Esophagus (tissue), 2 donors: ENCODE data around the gene CHST11. TPM values are rescaled to one million over a fixed set of nuclear protein-coding genes. Genes with fewer than 3 reads are reported as not detected.
"Not testable (repeated sequence)": the region's sequence is repeated elsewhere in the genome, so short reads cannot be mapped to it uniquely, and the experiment has no call there.

Source experiments
- H3K27ac ChIP-seq, 2 donors: one replicate each; pipeline ENCODE4 v1.5.1; 2013; ENCODE audit warnings: low read depth in 2 of 2, mild to moderate bottlenecking in 2 of 2, inconsistent platforms in 1 of 2, low read length in 1 of 2, moderate library complexity in 1 of 2
- H3K27me3 ChIP-seq, 2 donors: one replicate each; pipeline ENCODE4 v1.6.1; 2013; ENCODE audit warnings: low read length in 2 of 2, control low read depth in 1 of 2, mild to moderate bottlenecking in 1 of 2; ENCODE audit not compliant: insufficient read depth in 2 of 2, control insufficient read depth in 1 of 2
- H3K36me3 ChIP-seq, 2 donors: one replicate each; pipeline ENCODE4 v1.6.1; 2013; ENCODE audit warnings: low read length in 1 of 2; ENCODE audit not compliant: control insufficient read depth in 2 of 2, insufficient read depth in 2 of 2
- H3K4me1 ChIP-seq, 2 donors: one replicate each; pipeline ENCODE4 v1.6.1; 2013; ENCODE audit warnings: low read length in 1 of 2; ENCODE audit not compliant: control insufficient read depth in 2 of 2, insufficient read depth in 2 of 2
- H3K4me3 ChIP-seq, 2 donors: one replicate each; pipeline ENCODE4 v1.5.1; 2013; ENCODE audit warnings: low read length in 2 of 2, mild to moderate bottlenecking in 2 of 2, low read depth in 1 of 2, moderate library complexity in 1 of 2
- H3K9me3 ChIP-seq, 2 donors: one replicate each; pipeline ENCODE4 v1.6.1; 2013; ENCODE audit warnings: mild to moderate bottlenecking in 2 of 2, low read depth in 1 of 2, low read length in 1 of 2, moderate library complexity in 1 of 2; ENCODE audit not compliant: control insufficient read depth in 2 of 2, insufficient read depth in 1 of 2
- WGBS, 2 donors: extraction: QIAGEN DNeasy Blood & Tissue Kit; methylation state at CpG; one replicate each; pipeline ENCODE4 v1.1.7; 2013; 5-methylcytosine and 5-hydroxymethylcytosine counted together
- polyA plus RNA-seq, 2 donors: library from polyadenylated mRNA; stranded (reverse); fragments of 200-250 nt; gene quantifications; one replicate each; pipeline ENCODE4 v1.2.3, GENCODE V29; 2013
- donor health status: healthy with polysubstance abuse.
- donor health status: Bipolar disorder and iron deficiency.

The CHST11 gene
- polyA plus RNA-seq, 2 donors = 0.53 to 1.4 TPM

DNA sequence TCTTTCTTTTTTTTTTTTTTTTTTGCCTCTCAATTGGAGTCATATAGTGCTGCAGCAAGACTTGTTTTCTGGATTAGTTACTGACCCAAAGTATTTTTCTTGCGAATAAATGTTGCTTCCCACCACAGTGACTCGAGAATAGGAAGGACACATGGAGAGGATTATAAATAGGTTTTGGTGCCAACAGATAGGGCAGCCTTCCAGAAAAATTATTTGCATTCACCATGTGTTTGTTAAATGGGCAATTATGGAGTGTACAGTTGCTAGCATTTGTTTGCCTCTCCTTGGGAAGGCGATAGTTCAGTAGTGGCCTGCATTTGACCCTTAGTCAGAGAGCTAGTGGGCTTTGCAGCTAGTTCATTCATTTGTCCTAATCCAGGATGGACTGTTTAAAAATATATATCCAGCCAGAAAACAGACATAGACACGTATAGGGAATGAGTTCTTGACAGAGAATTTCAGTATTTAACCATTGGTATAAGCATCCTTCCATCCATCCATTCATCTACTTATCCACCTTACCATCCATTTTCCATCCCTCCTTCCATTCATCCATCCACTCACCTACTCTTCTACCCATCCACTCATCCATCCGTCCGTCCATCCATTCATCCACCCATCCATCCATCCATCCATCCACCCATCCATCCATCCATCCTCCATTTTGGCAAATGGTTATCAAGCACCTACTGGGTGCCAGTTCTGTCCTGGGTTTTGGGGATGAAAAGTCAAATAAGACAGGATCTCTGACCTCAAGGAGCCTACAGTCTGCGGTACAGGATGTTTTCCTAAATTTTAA, 67.5 kb downstream of the CHST11 start:
- Histone ChIP-seq H3K9me3 (no peaks in the 10 kb centered on the region), H3K36me3 (no peaks in the 10 kb centered on the region), H3K4me3 (no peak overlapping the region), H3K27ac (no peak overlapping the region), H3K4me1 (peaks cover 0 to 2% of the 10 kb centered on the region in 2 donors), H3K27me3 (no peaks in the 10 kb centered on the region)
- WGBS, 2 donors = 66 to 77% methylated on average over 7 of the region's 7 CpGs

DNA sequence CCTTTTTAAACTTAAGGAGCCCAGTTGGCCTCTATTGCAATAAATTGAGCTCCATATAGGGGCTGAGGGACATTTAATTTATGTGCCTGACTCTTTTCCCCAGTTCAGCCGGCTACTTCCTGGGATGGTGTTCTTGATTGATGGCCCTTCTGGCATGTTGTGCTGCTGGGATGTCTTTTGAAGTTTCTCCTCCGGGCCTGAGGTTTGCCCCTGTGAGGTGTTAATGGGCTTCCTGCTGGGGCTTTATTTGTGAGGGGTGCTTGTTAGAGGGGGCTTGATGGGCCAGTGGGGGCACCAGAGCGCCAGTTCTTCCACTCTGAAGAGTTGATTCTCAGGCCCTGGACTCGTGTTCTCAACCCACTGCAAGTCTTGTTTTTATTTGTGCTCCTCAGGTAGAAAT, 69.6 kb downstream of the CHST11 start:
- 59 to 71% methylated on average over 4 of the region's 4 CpGs for WGBS, 2 donors
- no peak overlapping the region for H3K27ac ChIP-seq

DNA sequence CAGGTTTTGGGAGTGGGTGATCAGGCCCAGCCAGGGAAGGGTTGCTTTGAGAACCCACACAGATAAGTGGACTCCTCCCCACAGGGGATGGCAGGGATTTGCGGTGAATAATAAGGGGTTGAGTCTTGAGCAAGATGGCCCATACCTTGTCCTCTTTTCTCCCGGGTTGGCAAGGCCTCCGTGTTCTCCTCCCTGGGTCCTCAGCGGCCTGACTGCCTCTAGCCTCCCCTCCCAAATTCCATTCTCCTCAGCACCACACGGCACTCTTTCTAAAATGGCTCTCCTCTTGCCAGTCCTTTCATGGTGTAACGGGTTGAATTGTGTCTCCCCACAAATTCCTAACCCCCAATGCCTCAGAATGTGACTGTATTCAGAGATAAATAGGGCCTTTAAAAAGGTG, 70.0 kb downstream of the CHST11 start:
- H3K4me1 ChIP-seq = peaks cover 0 to 2% of the 10 kb centered on the region in 2 donors
- no peak overlapping the region for H3K27ac ChIP-seq
- H3K36me3 ChIP-seq = no peaks in the 10 kb centered on the region
- no peaks in the 10 kb centered on the region for H3K27me3 ChIP-seq
- no peaks in the 10 kb centered on the region for H3K9me3 ChIP-seq
- WGBS, 2 donors = 88 to 91% methylated on average over 6 of the region's 6 CpGs
- no peak overlapping the region for H3K4me3 ChIP-seq

More for the DNA sequence above, 69.6 kb downstream of the CHST11 start:
- Histone ChIP-seq H3K36me3 (no peaks in the 10 kb centered on the region), H3K4me3 (no peak overlapping the region), H3K4me1 (peaks cover 0 to 2% of the 10 kb centered on the region in 2 donors), H3K9me3 (no peaks in the 10 kb centered on the region), H3K27me3 (no peaks in the 10 kb centered on the region)

DNA sequence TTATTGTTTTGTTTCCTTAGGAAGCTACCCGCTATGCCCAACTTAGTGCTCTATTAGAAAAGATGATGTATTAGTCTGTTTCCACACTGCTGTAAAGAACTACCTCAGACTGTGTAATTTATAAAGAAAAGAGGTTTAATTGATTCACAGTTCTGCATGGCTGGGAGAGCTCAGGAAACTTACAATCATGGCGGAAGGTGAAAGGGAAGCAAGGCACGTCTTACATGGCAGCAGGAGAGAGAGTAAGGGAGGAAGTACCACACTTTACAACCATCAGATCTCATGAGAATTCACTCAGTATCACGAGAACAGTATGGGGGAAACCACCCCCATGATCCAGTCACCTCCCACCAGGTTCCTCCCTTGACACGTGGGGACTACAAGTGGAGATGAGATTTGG, 70.9 kb downstream of the CHST11 start:
- WGBS, 2 donors = 89 to 90% methylated on average over 5 of the region's 5 CpGs
- H3K4me1 ChIP-seq, H3K4me3 ChIP-seq, H3K27ac ChIP-seq, H3K9me3 ChIP-seq, H3K27me3 ChIP-seq, H3K36me3 ChIP-seq: not testable (repeated sequence)

DNA sequence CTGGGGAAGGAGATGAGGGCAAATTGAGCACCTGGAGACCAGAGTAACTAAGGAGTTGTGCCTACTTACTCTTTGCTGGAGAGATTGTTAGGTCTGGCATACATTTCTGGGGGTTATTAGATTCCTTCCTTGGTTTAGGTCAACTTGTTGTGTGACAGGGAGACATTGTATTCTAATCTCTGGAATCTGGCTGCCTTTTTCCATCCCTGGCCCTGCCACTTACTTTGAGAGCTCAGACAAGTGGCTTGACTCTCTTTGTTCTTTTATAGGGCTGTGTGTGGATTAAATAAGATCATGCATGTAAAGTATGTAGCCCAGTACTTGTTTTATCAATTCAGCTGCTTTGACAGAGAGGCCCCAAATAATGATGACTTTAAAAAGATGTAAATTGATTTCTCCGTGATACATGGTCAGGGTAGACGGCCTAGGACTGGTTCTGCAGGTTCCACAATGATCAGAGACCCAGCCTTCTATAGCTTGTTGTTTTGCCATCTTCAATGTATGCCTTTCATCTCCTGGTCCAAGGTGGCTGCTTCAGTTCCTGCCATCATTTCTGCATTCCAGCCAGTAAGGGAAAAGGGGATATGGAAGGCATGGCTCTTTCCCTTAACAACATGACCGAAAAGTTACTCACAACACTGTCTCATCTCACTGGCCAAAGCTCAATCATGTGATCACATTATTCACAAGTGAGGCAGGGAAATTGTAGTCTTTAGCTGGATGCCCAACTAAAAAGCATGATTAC, 72.6 kb downstream of the CHST11 start:
- WGBS, 2 donors = 77 to 80% methylated on average over 3 of the region's 3 CpGs
- Histone ChIP-seq H3K27ac (no peak overlapping the region), H3K4me1 (peaks cover 0 to 2% of the 10 kb centered on the region in 2 donors), H3K27me3 (no peaks in the 10 kb centered on the region), H3K36me3 (no peaks in the 10 kb centered on the region), H3K4me3 (no peak overlapping the region), H3K9me3 (no peaks in the 10 kb centered on the region)

DNA sequence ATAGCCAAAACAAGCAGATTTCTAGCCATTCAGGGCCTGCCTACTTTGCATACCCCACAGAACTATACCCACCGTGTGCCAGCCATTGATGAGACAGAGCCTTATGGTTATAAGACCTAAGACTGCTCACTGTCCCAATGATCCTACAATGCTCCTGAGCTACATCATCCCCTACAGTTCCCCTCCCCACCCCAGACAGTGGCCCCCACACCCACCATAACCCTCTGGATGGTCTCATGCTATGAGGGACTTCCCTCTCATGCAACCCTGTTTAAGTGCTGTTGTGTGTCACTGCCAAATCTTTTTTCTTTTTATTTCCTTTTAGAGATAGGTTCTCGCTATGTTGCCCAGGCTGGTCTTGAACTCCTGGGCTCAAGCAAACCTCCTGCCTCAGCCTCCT, 75.9 kb downstream of the CHST11 start:
- Histone ChIP-seq H3K9me3 (no peaks in the 10 kb centered on the region), H3K27ac (no peak overlapping the region), H3K36me3 (no peaks in the 10 kb centered on the region), H3K4me1 (no peaks in the 10 kb centered on the region), H3K4me3 (no peak overlapping the region), H3K27me3 (no peaks in the 10 kb centered on the region)
- WGBS, 2 donors = 85 to 97% methylated on average over 2 of the region's 2 CpGs

DNA sequence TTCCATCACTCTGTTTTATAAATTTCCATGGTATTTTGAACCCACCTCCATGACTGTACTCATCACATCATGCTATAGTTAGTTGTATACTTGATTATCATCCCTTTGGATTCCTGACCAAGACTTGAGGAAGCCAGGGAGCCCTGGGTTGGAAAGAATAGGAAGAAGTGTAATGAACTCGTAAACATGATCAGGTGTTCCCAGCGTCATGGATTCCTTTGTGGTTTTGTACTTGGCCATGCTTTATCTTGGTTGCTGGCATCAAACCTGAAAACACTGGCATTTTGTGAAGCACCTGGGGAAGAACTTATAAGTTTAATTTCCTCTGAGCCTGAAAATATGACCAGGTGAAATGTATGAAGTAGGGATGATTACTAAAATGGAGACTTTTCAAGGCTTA, 76.4 kb downstream of the CHST11 start:
- Histone ChIP-seq H3K36me3 (no peaks in the 10 kb centered on the region), H3K27me3 (no peaks in the 10 kb centered on the region), H3K27ac (no peak overlapping the region), H3K4me3 (no peak overlapping the region), H3K4me1 (no peaks in the 10 kb centered on the region), H3K9me3 (no peaks in the 10 kb centered on the region)
- WGBS, 2 donors = 72 to 78% methylated on average over 2 of the region's 2 CpGs

DNA sequence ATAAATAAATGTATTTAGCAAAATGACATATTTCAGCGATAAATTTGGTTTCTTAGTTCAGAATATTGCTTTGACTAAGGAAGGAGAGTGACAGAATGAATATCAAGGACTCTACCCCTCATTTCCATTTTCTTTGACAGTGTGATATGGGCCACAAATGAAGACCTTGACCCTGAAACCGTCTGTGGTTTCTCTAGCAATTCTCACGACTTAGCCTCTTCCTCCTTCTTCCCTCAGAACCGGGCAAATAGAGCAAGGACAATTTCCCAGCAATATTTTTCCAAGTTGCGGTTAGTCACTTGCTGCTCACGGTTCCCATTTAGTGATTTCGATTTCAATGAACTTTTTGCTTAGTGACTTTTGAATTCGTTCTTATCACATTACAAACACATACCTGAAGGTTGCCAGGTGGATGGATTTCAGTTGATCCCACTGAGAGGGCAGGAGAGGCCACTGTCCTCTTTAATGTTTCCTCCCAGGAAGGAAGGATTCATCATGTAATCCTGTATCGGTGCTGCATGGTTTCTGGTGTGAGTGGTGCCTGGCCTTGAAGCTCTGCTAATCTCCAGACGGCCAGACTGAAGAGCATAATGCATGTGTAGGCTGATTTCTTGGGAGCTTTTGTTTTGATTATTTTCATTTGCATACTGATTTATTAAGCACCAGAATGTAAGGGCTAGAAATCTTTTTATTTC, 77.6 kb downstream of the CHST11 start:
- 49 to 70% methylated on average over 10 of the region's 10 CpGs for WGBS, 2 donors
- Histone ChIP-seq H3K27me3 (no peaks in the 10 kb centered on the region), H3K4me1 (no peaks in the 10 kb centered on the region), H3K9me3 (no peaks in the 10 kb centered on the region), H3K27ac (no peak overlapping the region), H3K36me3 (no peaks in the 10 kb centered on the region), H3K4me3 (no peak overlapping the region)

DNA sequence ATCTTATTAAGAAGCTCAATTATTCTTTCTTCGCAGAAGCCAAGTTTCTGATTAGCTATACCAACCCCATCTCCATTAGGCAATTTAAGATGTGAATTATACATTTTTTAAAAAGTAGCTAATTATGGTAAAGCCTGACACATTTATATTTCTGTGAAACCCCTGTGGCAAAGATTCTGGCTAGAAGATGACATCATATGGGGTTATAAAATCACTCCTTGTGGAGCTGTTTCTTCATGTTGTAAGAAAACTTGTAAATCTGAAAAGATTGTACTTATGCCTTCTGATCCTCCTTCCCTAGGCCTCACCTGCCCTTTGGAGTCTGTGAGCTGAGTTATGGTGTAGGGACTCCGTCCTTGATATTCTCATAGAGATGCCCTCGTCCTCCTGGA, 78.1 kb downstream of the CHST11 start:
- Histone ChIP-seq H3K4me3 (no peak overlapping the region), H3K9me3 (no peaks in the 10 kb centered on the region), H3K27ac (no peak overlapping the region), H3K4me1 (no peaks in the 10 kb centered on the region), H3K27me3 (no peaks in the 10 kb centered on the region), H3K36me3 (no peaks in the 10 kb centered on the region)
- WGBS, 2 donors = 94 to 95% methylated on average over 3 of the region's 3 CpGs
